Activated CD4-positive, alpha-beta T cell treated with anti-CD3 and anti-CD28 coated beads, Interleukin-2, amount 10 ng/mL, durations not matched to agents 24 days and 14 days (primary cell): ENCODE results near the gene STXBP5L. TPM values are rescaled to one million over a fixed set of nuclear protein-coding genes. Genes with fewer than 3 reads are reported as not detected.
"Not testable (repeated sequence)": the region's sequence is repeated elsewhere in the genome, so short reads cannot be mapped to it uniquely, and the experiment has no call there.

Experiments used
- DNase-seq: peaks from one replicate; pipeline ENCODE4 v3.0.0; 2022
- H3K27ac Mint-ChIP-seq: one replicate; pipeline ENCODE4 v1.8.0; 2022; ENCODE audit warnings: mild to moderate bottlenecking, mixed read lengths
- H3K27me3 Mint-ChIP-seq: one replicate; pipeline ENCODE4 v1.8.0; 2022; ENCODE audit warnings: mixed read lengths
- H3K36me3 Mint-ChIP-seq: one replicate; pipeline ENCODE4 v1.8.0; 2022; ENCODE audit warnings: low read depth, mild to moderate bottlenecking, mixed read lengths
- H3K4me1 Mint-ChIP-seq: one replicate; pipeline ENCODE4 v1.8.0; 2021; ENCODE audit warnings: mixed read lengths
- H3K4me3 Mint-ChIP-seq: one replicate; pipeline ENCODE4 v1.8.0; 2022; ENCODE audit warnings: mild to moderate bottlenecking, moderate library complexity, mixed read lengths
- H3K9me3 Mint-ChIP-seq: one replicate; pipeline ENCODE4 v1.8.0; 2021; ENCODE audit warnings: mixed read lengths
- intact Hi-C: fragments of 100-400 bp; cut with micrococcal nuclease; formaldehyde crosslinking; loops from one replicate; pipeline ENCODE4 v1.15.1; 2023
- total RNA-seq: library from RNA; stranded (reverse); gene quantifications from 2 replicates; pipeline ENCODE4 v1.2.3, GENCODE V29; 2022

Gene STXBP5L
- total RNA-seq, 1 donor from 2014 or later = not detected

DNA sequence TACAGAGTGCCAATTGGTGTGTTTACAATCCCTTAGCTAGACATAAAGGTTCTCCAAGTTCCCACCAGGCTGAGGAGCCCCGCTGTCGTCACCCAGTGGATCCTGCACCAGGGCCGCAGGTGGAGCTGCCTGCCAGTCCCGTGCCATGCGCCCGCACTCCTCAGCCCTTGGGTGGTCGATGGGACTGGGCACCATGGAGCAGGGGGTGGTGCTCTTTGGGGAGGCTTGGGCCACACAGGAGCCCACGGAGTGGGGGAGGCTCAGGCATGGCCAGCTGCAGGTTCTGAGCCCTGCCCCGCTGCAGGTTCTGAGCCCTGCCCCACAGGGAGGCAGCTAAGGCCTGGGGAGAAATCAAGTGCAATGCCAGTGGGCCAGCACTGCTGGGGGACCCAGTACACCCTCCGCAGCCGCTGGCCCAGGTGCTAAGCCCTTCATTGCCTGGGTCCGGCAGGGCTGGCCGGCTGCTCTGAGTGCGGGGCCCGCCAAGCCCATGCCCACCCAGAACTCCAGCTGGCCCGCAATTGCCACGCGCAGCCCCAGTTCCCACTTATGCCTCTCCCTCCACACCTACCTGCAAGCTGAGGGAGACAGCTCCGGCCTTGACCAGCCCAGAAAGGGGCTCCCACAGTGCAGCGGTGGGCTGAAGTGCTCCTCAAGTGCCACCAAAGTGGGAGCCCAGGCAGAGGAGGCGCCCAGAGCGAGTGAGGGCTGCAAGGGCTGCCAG is 170.5 kb downstream of the STXBP5L start:
- H3K9me3 Mint-ChIP-seq, intact Hi-C loops, H3K4me3 Mint-ChIP-seq, H3K27ac Mint-ChIP-seq, H3K27me3 Mint-ChIP-seq, H3K4me1 Mint-ChIP-seq, H3K36me3 Mint-ChIP-seq, DNase-seq: not testable (repeated sequence)

DNA sequence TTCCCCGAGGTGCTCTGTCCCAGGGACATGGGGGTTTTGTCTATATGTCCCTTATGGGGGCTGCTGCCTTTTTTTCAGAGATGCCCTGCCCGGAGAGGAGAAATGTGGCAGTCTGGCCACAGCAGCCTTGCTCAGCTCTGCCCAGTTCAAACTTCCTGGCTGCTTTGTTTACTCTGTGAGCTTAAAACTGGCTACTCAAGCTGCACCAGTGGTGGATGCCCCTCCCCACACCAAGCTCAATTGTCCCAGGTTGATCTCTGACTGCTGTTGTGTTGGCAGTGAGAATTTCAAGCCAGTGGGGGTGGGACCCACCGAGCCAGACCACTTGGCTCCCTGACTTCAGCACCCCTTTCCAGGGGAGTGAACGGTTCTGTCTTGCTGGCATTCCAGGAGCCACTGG is 188.9 kb downstream of the STXBP5L start:
- H3K4me1 Mint-ChIP-seq = no peaks in the 10 kb centered on the region
- H3K9me3 Mint-ChIP-seq = peaks cover 10% of the 10 kb centered on the region
- intact Hi-C loops = no loop called here
- H3K4me3 Mint-ChIP-seq = no peak overlapping the region
- no peaks in the 10 kb centered on the region for H3K27me3 Mint-ChIP-seq
- no peak for DNase-seq
- H3K36me3 Mint-ChIP-seq = no peaks in the 10 kb centered on the region
- no peak overlapping the region for H3K27ac Mint-ChIP-seq

DNA sequence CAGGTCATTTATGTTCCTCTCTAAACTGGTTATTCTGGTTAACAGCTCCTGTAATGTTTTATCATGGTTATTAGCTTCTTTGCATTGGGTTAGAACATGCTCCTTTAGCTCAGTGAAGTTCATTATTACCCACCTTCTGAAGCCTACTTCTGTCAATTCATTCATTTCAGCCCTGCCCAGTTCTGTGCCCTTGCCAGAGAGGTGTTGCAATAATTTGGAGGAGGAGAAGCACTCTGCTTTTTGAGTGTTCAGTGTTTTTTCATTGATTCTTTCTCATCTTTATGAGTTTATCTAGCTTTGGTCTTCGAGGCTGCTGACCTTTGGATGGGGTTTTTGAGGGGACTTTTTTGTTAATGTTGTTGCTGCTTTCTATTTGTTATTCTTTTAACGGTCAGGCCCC is 203.1 kb downstream of the STXBP5L start:
- H3K4me1 Mint-ChIP-seq, H3K4me3 Mint-ChIP-seq, DNase-seq, H3K36me3 Mint-ChIP-seq, H3K9me3 Mint-ChIP-seq, intact Hi-C loops, H3K27me3 Mint-ChIP-seq, H3K27ac Mint-ChIP-seq: not testable (repeated sequence)

DNA sequence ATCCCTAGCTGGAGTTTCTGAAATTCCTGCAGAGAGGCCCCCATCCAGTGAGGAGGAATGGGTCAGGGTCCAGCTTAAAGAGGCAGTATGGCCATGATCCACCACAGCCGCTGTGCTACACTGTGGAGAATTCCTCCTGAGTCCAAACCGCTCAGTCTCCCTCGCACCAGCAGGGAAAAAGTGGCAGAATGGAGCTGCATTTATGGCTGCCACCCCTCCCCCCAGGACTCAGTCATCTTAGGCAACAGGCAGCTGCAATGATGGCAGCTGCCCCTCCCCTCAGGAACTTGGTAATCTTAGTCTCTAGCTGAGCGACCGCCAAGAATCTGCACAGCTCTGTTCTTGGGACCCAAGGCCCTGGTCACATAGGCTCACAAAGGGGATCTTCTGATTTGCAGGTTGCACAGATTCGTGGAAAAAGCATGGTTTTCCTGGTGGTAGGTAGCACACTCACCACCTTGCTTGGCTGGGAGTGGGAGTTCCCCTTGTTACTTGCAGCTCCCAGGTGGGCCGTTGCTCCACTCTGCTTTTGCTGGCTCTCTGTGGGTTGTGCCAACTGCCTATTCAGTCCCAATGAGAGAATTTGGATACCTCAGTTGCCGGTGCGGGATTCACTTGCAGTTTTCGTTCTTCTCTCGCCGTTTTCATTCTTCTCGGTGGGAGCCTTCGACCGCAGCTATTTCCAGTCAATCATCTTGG is 204.1 kb downstream of the STXBP5L start:
- Mint-ChIP-seq H3K4me3 (no peak overlapping the region), H3K27ac (no peak overlapping the region), H3K27me3 (no peaks in the 10 kb centered on the region), H3K36me3 (no peaks in the 10 kb centered on the region), H3K9me3 (peaks cover 10% of the 10 kb centered on the region), H3K4me1 (no peaks in the 10 kb centered on the region)
- DNase-seq = no peak
- intact Hi-C loops = no loop called here

DNA sequence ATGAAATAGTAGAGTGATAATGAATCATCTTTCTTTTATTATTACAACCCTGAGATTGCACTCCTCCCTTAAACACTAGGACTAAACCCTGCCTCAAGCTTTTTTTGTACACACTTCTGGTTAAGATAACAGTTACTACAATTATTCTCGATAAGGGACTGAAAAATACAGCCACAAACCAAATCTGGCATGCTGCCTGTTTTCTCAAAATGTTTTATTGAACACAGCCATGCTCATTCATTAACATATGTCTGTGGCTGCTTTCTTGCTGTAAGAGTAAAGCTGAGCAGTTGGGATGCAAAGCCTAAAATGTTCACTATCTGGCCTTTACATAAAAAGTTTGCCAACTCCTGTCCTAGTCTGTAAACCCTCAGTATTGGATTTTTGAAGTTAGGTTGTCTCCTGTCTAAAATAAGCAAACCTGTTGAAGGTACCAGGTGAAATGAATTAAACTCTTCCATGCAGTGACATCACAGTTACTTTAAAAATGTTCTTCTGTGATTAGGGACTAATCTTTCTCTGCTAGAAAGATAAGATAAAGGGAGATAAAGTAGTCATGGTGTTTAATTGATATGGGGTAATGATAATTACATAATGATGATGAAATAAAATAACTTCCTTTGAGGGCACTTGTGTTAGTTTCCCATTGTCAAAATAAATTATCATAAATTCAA is 218.2 kb downstream of the STXBP5L start:
- intact Hi-C loops = no loop called here
- Mint-ChIP-seq H3K36me3 (no peaks in the 10 kb centered on the region), H3K27me3 (no peaks in the 10 kb centered on the region), H3K4me1 (no peaks in the 10 kb centered on the region), H3K4me3 (no peak overlapping the region), H3K9me3 (no peaks in the 10 kb centered on the region), H3K27ac (no peak overlapping the region)
- DNase-seq = no peak

DNA sequence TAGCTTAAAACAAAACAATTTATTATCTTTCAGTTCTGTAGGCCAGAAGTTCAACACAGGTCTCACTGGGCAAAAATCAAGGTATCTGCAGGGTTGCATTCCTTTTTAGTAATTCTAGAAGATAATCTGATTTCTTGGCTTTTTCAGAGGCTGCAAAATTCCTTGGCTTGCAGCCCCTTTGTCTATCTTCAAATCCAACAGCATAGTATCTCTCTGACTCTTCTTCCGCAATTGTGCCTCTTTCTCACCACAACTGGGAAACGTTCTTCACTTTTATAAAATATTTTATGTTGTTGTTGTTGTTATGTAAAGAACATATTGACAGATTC is 218.7 kb downstream of the STXBP5L start:
- intact Hi-C loops = no loop called here
- H3K27ac Mint-ChIP-seq = no peak overlapping the region
- H3K4me3 Mint-ChIP-seq = no peak overlapping the region
- no peaks in the 10 kb centered on the region for H3K4me1 Mint-ChIP-seq
- no peaks in the 10 kb centered on the region for H3K36me3 Mint-ChIP-seq
- no peaks in the 10 kb centered on the region for H3K9me3 Mint-ChIP-seq
- DNase-seq = no peak
- H3K27me3 Mint-ChIP-seq = no peaks in the 10 kb centered on the region

DNA sequence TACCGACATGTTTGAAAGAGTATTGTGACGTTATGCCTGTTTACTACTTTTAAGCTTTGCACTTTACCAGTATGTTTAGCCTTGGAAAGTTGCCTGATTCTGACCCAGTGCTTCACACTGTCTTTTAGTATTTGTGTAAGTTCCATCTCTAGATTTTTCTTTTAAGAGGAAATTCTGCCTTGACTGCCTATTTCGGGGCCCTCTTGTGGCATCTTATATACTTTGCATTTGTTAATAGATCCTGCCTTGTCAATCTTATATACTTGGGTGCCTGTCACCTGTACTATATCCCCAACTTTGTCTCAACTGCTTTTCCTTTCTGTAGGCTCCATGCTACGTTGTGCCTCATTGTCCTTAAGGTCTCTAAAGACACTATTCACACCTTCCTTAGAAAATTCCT is 244.6 kb downstream of the STXBP5L start:
- H3K4me1 Mint-ChIP-seq = no peaks in the 10 kb centered on the region

DNA sequence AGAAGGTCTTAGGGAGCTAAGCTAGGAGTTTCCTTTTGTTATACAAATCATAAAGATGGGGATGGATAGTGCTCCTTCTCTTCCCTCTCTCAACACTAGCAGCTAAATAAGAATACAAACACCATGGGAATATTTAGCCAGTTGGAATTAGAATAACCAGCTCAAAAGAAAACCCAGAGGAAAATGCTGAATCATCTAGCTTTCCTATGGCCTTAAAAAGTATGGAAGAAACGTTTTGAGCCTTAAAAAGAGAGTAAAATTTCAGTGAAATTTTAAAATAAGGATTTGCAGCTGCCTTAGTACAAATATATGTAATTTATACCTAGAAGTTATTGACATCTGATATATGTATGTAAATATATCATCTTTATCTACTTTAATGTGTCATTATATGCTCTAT is 245.8 kb downstream of the STXBP5L start:
- Mint-ChIP-seq H3K27ac (no peak overlapping the region), H3K27me3 (no peaks in the 10 kb centered on the region), H3K9me3 (no peaks in the 10 kb centered on the region), H3K4me1 (no peaks in the 10 kb centered on the region), H3K4me3 (no peak overlapping the region), H3K36me3 (no peaks in the 10 kb centered on the region)
- intact Hi-C loops = no loop called here
- no peak for DNase-seq

More for the DNA sequence above, 244.6 kb downstream of the STXBP5L start:
- Mint-ChIP-seq H3K27me3 (no peaks in the 10 kb centered on the region), H3K4me3 (no peak overlapping the region), H3K27ac (no peak overlapping the region), H3K9me3 (no peaks in the 10 kb centered on the region), H3K36me3 (no peaks in the 10 kb centered on the region)
- DNase-seq = no peak
- intact Hi-C loops = no loop called here

DNA sequence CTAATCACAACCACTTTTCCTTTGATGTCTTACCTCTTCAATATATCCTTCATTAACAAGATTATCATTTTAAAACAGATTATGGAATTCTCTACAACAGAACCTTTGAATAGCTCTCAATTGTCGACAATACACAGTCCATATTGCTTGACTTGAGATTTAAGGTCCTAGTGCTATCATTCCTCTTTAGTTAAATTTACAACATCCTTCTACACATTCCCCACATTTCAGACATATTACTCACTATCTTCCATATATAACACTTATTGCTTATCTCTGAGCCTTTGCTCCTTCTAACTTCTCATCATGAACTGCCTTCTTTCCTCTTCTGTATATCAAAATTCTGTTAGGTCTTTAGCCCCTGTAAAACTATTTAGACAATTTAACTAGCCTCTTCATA is 247.0 kb downstream of the STXBP5L start:
- intact Hi-C loops = no loop called here
- no peak for DNase-seq
- Mint-ChIP-seq H3K27ac (no peak overlapping the region), H3K27me3 (no peaks in the 10 kb centered on the region), H3K36me3 (no peaks in the 10 kb centered on the region), H3K4me3 (no peak overlapping the region), H3K4me1 (no peaks in the 10 kb centered on the region), H3K9me3 (no peaks in the 10 kb centered on the region)

DNA sequence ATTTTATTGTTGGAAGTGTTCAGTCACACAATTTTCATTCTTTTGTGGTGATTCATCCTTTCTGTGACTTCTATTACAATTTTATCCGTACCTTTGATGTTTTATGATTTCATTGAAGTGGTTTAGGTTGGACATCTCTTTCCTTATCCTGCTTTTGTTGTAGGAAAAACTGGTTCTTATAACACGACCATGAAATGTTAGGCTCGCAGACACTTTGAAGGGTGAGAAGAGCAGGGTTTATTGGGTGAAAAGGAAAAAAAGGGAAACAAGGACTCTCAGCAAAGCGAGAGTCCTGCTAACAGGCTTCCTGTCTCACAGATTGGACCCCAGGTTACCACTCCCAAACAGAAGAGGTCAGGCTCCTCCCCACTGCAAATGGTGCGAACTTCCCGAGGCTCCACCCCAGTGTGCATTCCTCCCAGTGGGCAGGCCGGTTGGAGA is 257.4 kb downstream of the STXBP5L start:
- H3K9me3 Mint-ChIP-seq = no peaks in the 10 kb centered on the region
- no peaks in the 10 kb centered on the region for H3K27me3 Mint-ChIP-seq
- H3K36me3 Mint-ChIP-seq = no peaks in the 10 kb centered on the region
- H3K4me3 Mint-ChIP-seq = no peak overlapping the region
- intact Hi-C loops = no loop called here
- no peak overlapping the region for H3K27ac Mint-ChIP-seq
- no peaks in the 10 kb centered on the region for H3K4me1 Mint-ChIP-seq
- DNase-seq = no peak

DNA sequence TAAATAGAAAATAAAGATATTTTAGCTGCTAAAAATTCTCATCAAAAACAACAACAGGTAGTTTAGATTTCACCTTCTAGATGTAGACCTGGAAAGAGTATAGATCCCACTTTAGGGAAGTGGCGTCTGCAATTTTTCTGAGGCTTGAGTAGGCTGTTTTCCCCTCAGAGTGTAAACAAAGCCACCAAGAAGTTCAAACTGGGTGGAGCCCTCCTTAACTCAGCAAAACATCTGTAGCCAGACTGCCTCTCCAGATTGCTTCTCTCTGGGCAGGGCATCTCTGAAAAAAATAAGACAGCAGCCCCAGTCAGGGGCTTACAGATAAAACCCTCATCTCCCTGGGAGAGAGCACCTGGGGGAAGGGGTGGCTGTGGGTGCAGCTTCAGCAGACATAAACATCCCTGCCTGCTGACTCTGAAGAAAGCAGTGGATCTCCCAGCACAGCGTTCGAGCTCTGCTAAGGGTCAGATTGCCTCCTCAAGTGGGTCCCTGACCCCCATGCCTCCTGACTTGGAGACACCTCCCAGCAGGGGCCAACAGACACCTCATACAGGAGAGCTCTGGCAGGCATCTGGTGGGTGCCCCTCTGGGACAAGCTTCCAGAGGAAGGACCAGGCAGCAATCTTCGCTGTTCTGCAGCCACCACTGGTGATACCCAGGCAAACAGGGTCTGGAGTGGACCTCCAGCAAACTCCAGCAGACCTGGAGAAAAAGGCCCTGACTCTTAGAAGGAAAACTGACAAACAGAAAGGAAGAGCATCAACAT is 259.6 kb downstream of the STXBP5L start:
- H3K9me3 Mint-ChIP-seq = peaks cover 5% of the 10 kb centered on the region
- intact Hi-C loops = no loop called here
- no peaks in the 10 kb centered on the region for H3K4me1 Mint-ChIP-seq
- H3K36me3 Mint-ChIP-seq = no peaks in the 10 kb centered on the region
- H3K27ac Mint-ChIP-seq = no peak overlapping the region
- H3K4me3 Mint-ChIP-seq = no peak overlapping the region
- no peak for DNase-seq
- H3K27me3 Mint-ChIP-seq = no peaks in the 10 kb centered on the region

DNA sequence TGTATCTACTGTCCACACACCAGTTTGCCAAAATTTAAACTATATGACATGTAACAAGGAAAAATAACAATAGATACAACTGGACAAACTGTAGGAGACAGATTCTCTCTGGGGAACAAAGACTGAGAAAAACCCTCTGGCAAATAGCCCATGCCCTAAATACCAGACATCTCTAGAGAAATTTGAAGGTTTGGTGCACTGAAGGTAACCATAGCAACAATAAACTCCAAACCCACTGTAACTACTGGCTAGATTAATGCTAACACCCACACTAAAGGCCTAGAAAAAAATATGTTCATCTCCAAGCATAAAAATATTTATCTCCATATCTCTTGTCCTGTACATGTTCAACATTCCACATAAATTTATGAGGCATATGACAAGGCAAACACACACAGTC is 267.1 kb downstream of the STXBP5L start:
- H3K4me1 Mint-ChIP-seq = no peaks in the 10 kb centered on the region
- no peaks in the 10 kb centered on the region for H3K27me3 Mint-ChIP-seq
- intact Hi-C loops = no loop called here
- H3K27ac Mint-ChIP-seq = no peak overlapping the region
- no peaks in the 10 kb centered on the region for H3K36me3 Mint-ChIP-seq
- peaks cover 20% of the 10 kb centered on the region for H3K9me3 Mint-ChIP-seq
- no peak for DNase-seq
- no peak overlapping the region for H3K4me3 Mint-ChIP-seq

DNA sequence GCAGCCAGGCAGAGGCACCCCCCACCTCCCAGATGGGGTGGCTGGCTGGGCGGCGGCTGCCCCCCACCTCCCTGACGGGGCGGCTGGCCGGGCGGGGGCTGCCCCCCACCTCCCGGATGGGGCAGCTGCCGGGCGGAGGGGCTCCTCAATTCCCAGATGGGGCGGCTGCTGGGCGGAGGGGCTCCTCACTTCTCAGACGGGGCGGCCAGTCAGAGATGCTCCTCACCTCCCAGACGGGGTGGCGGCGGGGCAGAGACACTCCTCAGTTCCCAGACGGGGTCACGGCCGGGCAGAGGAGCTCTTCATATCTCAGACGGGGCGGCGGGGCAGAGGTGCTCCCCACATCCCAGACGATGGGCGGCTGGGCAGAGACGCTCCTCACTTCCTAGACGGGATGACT is 282.6 kb downstream of the STXBP5L start:
- H3K36me3 Mint-ChIP-seq, H3K27me3 Mint-ChIP-seq, H3K4me3 Mint-ChIP-seq, H3K27ac Mint-ChIP-seq, intact Hi-C loops, DNase-seq, H3K4me1 Mint-ChIP-seq: not testable (repeated sequence)
- peaks cover 14% of the 10 kb centered on the region for H3K9me3 Mint-ChIP-seq

DNA sequence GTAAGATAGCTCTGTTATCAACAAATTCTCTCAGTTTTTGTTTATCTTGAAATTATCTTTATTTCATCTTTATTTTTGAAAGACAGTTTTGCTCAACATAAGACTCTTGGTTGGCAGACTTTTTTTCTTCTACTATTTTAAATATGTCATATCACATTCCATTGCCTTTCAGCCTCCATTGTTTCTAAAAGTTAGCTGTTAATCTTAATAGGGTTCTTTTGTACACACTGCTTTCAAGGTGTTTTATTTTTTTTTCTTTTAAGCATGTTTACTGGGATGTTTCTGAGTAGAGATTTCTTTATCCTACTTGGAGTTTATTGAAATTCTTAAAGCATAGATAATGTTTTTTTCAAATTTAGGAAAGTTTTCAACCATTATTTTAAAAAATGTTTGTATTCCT is 294.6 kb downstream of the STXBP5L start:
- intact Hi-C loops = no loop called here
- DNase-seq = no peak
- no peak overlapping the region for H3K4me3 Mint-ChIP-seq
- H3K9me3 Mint-ChIP-seq = peaks cover 5% of the 10 kb centered on the region
- no peaks in the 10 kb centered on the region for H3K4me1 Mint-ChIP-seq
- H3K27ac Mint-ChIP-seq = no peak overlapping the region
- no peaks in the 10 kb centered on the region for H3K36me3 Mint-ChIP-seq
- H3K27me3 Mint-ChIP-seq = no peaks in the 10 kb centered on the region
